NB4 (cell line): ENCODE measurements around the gene CRIM1.

ENCODE experiments used
- CTCF ChIP-seq: IDR thresholded peaks from one replicate; pipeline ENCODE4 v1.5.1; 2012; ENCODE audit warnings: low read depth, low read length
- POLR2A ChIP-seq: IDR thresholded peaks from 2 replicates; pipeline ENCODE4 v1.6.1; 2011; ENCODE audit warnings: mild to moderate bottlenecking; ENCODE audit not compliant: insufficient read length; ENCODE audit errors: extremely low read depth

GRCh38 chr2:36450466-36451196 lies 95.1 kb downstream of the CRIM1 start:
- no peak for TF ChIP-seq CTCF
- no peak for TF ChIP-seq POLR2A
